ENCODE results near the gene ACTA1. TPM values are rescaled to one million over a fixed set of nuclear protein-coding genes. Genes with fewer than 3 reads are reported as not detected.
A peak's percentile ranks its signal among the peaks of the same experiment; 100 is the strongest.

Gene ACTA1
- 0.12 and 0.33 TPM in 2 replicates for total RNA-seq
- polyA plus RNA-seq, result 0.28 and 1.0 TPM in 2 replicates

DNA sequence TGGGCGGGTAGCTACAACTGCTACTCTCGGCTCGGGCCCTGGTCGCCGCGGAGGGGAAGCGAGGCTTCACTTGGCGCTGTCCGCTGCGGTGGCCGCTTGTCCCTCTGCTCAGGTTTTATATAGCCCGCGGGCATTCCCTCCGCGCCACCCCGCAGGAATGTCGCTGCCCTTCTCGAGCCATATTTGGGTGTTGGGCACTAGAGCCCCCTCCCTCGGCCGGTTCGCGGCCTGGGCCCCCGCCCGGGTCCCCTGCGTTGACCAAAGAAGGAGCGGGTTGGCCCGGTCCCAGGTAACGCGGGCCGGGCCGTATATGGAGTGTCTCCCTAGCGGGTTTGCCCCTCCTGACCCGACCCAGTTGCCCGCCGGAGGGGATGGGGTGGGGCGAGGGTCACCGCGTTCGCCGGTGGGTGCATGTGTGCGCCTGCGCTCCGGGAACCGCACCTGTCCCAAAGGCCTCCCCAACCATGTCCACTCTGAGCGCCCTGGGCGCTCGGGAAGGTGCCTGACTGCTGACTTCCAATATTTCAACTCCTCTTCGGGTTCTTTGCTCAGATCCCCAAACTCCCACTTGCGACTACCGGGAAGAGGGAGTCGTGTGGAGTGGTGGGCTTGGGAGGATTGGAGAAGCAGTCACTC lies at the start of gene ACTA1:
TSS of gene ACTA1 (minus strand) at position 90 of the 636 bp plus-strand sequence. CDS start 979 bp downstream, outside the sequence.
- peak within 1 kb of the TSS; percentile 71 for H3K4me2 ChIP-seq
- H3K9me3 ChIP-seq (ENCODE audit: low read depth), result no peaks in the 10 kb centered on the region
- H3K27me3 ChIP-seq, result peaks cover 33% of the 10 kb centered on the region
- 3% methylated on average over 40 of the region's 51 CpGs for WGBS (ENCODE audit: low lambda C conversion rate, missing lambda C conversion rate)
- no peak within 1 kb of the TSS for H3K27ac ChIP-seq
- no peaks in the 10 kb centered on the region for H3K79me2 ChIP-seq
- H3K4me1 ChIP-seq (ENCODE audit: insufficient read depth), result peaks cover 4% of the 10 kb centered on the region
- DNase-seq (ENCODE audit: low spot score), result no peak
- no peaks in the 10 kb centered on the region for H3K9me2 ChIP-seq (replicated peaks; ENCODE audit: insufficient read depth)
- peak; percentile 46 for TF ChIP-seq EZH2 (IDR thresholded peaks at IDR 0.05; ENCODE audit: borderline replicate concordance)
- TF ChIP-seq, protein P1, sequence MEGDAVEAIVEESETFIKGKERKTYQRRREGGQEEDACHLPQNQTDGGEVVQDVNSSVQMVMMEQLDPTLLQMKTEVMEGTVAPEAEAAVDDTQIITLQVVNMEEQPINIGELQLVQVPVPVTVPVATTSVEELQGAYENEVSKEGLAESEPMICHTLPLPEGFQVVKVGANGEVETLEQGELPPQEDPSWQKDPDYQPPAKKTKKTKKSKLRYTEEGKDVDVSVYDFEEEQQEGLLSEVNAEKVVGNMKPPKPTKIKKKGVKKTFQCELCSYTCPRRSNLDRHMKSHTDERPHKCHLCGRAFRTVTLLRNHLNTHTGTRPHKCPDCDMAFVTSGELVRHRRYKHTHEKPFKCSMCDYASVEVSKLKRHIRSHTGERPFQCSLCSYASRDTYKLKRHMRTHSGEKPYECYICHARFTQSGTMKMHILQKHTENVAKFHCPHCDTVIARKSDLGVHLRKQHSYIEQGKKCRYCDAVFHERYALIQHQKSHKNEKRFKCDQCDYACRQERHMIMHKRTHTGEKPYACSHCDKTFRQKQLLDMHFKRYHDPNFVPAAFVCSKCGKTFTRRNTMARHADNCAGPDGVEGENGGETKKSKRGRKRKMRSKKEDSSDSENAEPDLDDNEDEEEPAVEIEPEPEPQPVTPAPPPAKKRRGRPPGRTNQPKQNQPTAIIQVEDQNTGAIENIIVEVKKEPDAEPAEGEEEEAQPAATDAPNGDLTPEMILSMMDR (IDR thresholded peaks at IDR 0.05; ENCODE audit: poor library complexity), result no peak
- no peak within 1 kb of the TSS for H2AFZ ChIP-seq
- H3K36me3 ChIP-seq (replicated peaks; ENCODE audit: insufficient read depth, low read depth), result no peaks in the 10 kb centered on the region
- no peak within 1 kb of the TSS for H3K4me3 ChIP-seq
- H4K20me1 ChIP-seq (ENCODE audit: insufficient read depth, poor library complexity, severe bottlenecking), result no peaks in the 10 kb centered on the region

DNA sequence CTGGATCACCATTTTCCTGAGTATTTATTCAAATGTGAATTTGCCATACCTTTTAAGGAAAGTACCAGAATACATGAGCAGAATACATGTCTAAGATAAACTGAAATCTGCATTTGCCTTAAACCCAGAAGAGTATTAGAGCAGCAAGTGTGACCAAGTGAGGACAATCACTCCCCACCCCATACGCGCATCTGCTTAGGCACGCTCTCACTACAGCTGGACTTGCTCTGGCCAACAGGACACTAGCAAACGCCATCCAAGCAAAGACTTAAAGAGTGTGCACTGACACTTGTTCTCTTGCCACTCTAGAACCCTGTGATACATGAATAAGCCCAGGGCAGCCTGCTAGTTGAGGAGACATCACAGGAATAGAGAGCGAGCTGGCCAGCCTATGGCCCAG lies 48.6 kb upstream of the ACTA1 start:
- Histone ChIP-seq H3K9me3 (ENCODE audit: low read depth) (no peaks in the 10 kb centered on the region), H3K36me3 (replicated peaks; ENCODE audit: insufficient read depth, low read depth) (no peaks in the 10 kb centered on the region), H2AFZ (no peak overlapping the region), H3K4me3 (no peak overlapping the region), H4K20me1 (ENCODE audit: insufficient read depth, poor library complexity, severe bottlenecking) (no peaks in the 10 kb centered on the region), H3K27me3 (no peaks in the 10 kb centered on the region), H3K4me2 (no peak overlapping the region), H3K9me2 (replicated peaks; ENCODE audit: insufficient read depth) (no peaks in the 10 kb centered on the region), H3K4me1 (ENCODE audit: insufficient read depth) (no peaks in the 10 kb centered on the region), H3K79me2 (peaks cover 3% of the 10 kb centered on the region), H3K27ac (no peak overlapping the region)
- no peak for DNase-seq (ENCODE audit: low spot score)
- TF ChIP-seq EZH2phosphoT487 (IDR thresholded peaks at IDR 0.05; ENCODE audit: low read depth, severe bottlenecking, unreplicated experiment) (no peak), EZH2 (IDR thresholded peaks at IDR 0.05; ENCODE audit: borderline replicate concordance) (no peak)
- TF ChIP-seq, protein P1 (IDR thresholded peaks at IDR 0.05; ENCODE audit: poor library complexity), result no peak
- 98% methylated on average over 5 of the region's 5 CpGs for WGBS (ENCODE audit: low lambda C conversion rate, missing lambda C conversion rate)

DNA sequence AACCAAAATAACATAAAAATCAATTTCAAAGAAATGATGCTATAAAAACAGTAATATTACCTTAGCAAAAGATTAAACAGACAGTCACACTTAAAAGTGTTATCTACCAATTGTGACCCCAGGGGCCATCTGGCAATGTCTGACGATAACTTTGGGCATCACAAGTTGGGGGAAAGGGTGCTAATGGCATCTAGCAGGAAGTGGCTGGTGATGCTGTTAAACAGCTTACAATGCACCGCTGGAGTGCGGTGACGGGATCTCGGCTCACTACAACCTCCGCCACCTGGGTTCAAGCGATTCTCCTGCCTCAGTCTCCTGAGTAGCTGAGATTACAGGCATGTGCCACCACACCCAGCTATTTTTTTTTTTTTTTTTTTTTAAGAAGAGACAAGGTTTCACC lies 46.6 kb upstream of the ACTA1 start:
- Histone ChIP-seq H3K4me1 (ENCODE audit: insufficient read depth) (no peaks in the 10 kb centered on the region), H3K9me2 (replicated peaks; ENCODE audit: insufficient read depth) (no peaks in the 10 kb centered on the region), H3K4me2 (no peak overlapping the region), H3K9me3 (ENCODE audit: low read depth) (no peaks in the 10 kb centered on the region), H3K79me2 (peaks cover 4% of the 10 kb centered on the region), H3K36me3 (replicated peaks; ENCODE audit: insufficient read depth, low read depth) (no peaks in the 10 kb centered on the region), H3K27me3 (no peaks in the 10 kb centered on the region), H3K27ac (no peak overlapping the region), H2AFZ (no peak overlapping the region), H4K20me1 (ENCODE audit: insufficient read depth, poor library complexity, severe bottlenecking) (no peaks in the 10 kb centered on the region), H3K4me3 (no peak overlapping the region)
- WGBS (ENCODE audit: low lambda C conversion rate, missing lambda C conversion rate), result 92% methylated on average over 7 of the region's 7 CpGs
- DNase-seq (ENCODE audit: low spot score), result no peak
- no peak for TF ChIP-seq EZH2 (IDR thresholded peaks at IDR 0.05; ENCODE audit: borderline replicate concordance)
- TF ChIP-seq EZH2phosphoT487 (IDR thresholded peaks at IDR 0.05; ENCODE audit: low read depth, severe bottlenecking, unreplicated experiment), result no peak
- TF ChIP-seq, protein P1 (IDR thresholded peaks at IDR 0.05; ENCODE audit: poor library complexity), result no peak

Data from hepatocyte (in vitro differentiated cells).